Esophagus muscularis mucosa (tissue), 4 donors: Measurements from ENCODE around the gene GFER. TPM values are rescaled to one million over a fixed set of nuclear protein-coding genes. Genes with fewer than 3 reads are reported as not detected.

ENCODE experiments used
- DNase-seq: peaks from one replicate; pipeline ENCODE4 v3.0.0-alpha.2; 2017; ENCODE audit errors: extremely low spot score
- H3K27ac ChIP-seq, 4 donors: fragments of 200-600 bp; sonication (generic); replicated peaks in 1 of 4; 1 replicate in 3 of 4; 2 replicates in 1 of 4; pipeline ENCODE4 v1.5.1; 2016 to 2019; ENCODE audit warnings: mild to moderate bottlenecking in 1 of 4
- H3K27me3 ChIP-seq, 4 donors: fragments of 200-600 bp; sonication (generic); one replicate each; pipeline versions ENCODE4 v1.5.1 to v1.6.0; 2016 to 2019
- H3K36me3 ChIP-seq, 4 donors: fragments of 200-600 bp; sonication (generic); one replicate each; pipeline ENCODE4 v1.5.1; 2016 to 2019
- H3K4me1 ChIP-seq, 4 donors: fragments of 200-600 bp; sonication (generic); one replicate each; pipeline ENCODE4 v1.5.1; 2016 to 2019
- H3K4me3 ChIP-seq, 4 donors: fragments of 200-600 bp; sonication (generic); 1 replicate in 2 of 4; 2 replicates in 2 of 4; pipeline ENCODE4 v1.5.1; 2016 to 2019; ENCODE audit warnings: mild to moderate bottlenecking in 4 of 4, moderate library complexity in 1 of 4
- H3K9me3 ChIP-seq, 4 donors: fragments of 200-600 bp; sonication (generic); 1 replicate in 3 of 4; 2 replicates in 1 of 4; pipeline ENCODE4 v1.5.1; 2016 to 2019
- CTCF ChIP-seq, 3 experiments: fragments of 200-600 bp in 2 of 3; fragments of 450-650 bp in 1 of 3; sonication (generic) in 2 of 3; IDR thresholded peaks; one replicate each; pipeline ENCODE4 v1.5.1; 2017 to 2019; ENCODE audit warnings: antibody characterized with exemption in 3 of 3, mild to moderate bottlenecking in 2 of 3, moderate library complexity in 1 of 3
- EP300 ChIP-seq: sonication (generic); formaldehyde crosslinking; IDR thresholded peaks from one replicate; pipeline ENCODE4 v1.6.1; 2017; ENCODE audit warnings: antibody characterized with exemption
- POLR2A ChIP-seq: fragments of 450-650 bp; IDR thresholded peaks from one replicate; pipeline ENCODE4 v1.6.1; 2017; ENCODE audit warnings: antibody characterized with exemption, moderate library complexity, mild to moderate bottlenecking, low read depth
- POLR2AphosphoS5 ChIP-seq, 2 donors: sonication (generic); formaldehyde crosslinking; IDR thresholded peaks; one replicate each; pipeline ENCODE4 v1.6.1; 2017; ENCODE audit warnings: antibody characterized with exemption in 2 of 2
- WGBS: methylation state at CpG from one replicate; pipeline ENCODE4 v1.1.5; 2018; 5-methylcytosine and 5-hydroxymethylcytosine counted together
- intact Hi-C: fragments of 100-400 bp; cut with DNase I; formaldehyde crosslinking; loops from one replicate; pipeline ENCODE4 v1.15.1; 2023
- total RNA-seq, 4 donors: library from RNA; depleted of rRNA; stranded (reverse); fragments of >200 nt; gene quantifications; one replicate each; pipeline versions ENCODE4 v1.1.0 to v1.2.1, GENCODE V29; 2016

Gene GFER
- total RNA-seq, 4 donors from 2014 or later, result 14.1 to 38.5 (median 23.7) TPM

- no peaks in the 10 kb centered on the region for H3K36me3 ChIP-seq
- WGBS, result 54% methylated on average over 10 of the region's 13 CpGs
- H3K27ac ChIP-seq, result no peak overlapping the region
- no peak for TF ChIP-seq POLR2AphosphoS5 (IDR thresholded peaks at IDR 0.05)
- no peak for TF ChIP-seq EP300
- no peak for TF ChIP-seq POLR2A
- peak in 1 of 3 experiments; percentile 25 for TF ChIP-seq CTCF (IDR thresholded peaks at IDR 0.05)
- DNase-seq, result no peak
- intact Hi-C loops, result no loop called here
- peaks cover 8 to 18% (median 16%) of the 10 kb centered on the region in 4 donors for H3K4me1 ChIP-seq
- no peaks in the 10 kb centered on the region for H3K9me3 ChIP-seq
- peaks cover 0 to 45% (median 25%) of the 10 kb centered on the region in 4 donors for H3K27me3 ChIP-seq
- no peak overlapping the region for H3K4me3 ChIP-seq
These were observed 32.5 kb downstream of the GFER start for GRCh38 chr16:2016407-2016922.

- peaks cover 23 to 38% (median 36%) of the 10 kb centered on the region in 4 donors for H3K4me1 ChIP-seq
- DNase-seq, result no peak
- TF ChIP-seq POLR2AphosphoS5 (IDR thresholded peaks at IDR 0.05) (no peak), POLR2A (no peak), EP300 (no peak)
- peak within 1 kb of the TSS in 2 of 4 donors; percentile 16 to 18 for H3K4me3 ChIP-seq
- WGBS, result 4% methylated on average over 15 of the region's 33 CpGs
- H3K36me3 ChIP-seq, result no peaks in the 10 kb centered on the region
- H3K9me3 ChIP-seq, result no peaks in the 10 kb centered on the region
- no peak within 1 kb of the TSS for H3K27ac ChIP-seq
- intact Hi-C loops, result no loop called here
- peaks cover 0 to 57% (median 25%) of the 10 kb centered on the region in 4 donors for H3K27me3 ChIP-seq
These were observed 35.5 kb downstream of the GFER start, which contains the start of gene NPW for GRCh38 chr16:2019518-2019920. TSS of gene NPW (plus strand) at chr16:2019785.

- no peak for DNase-seq
- WGBS, result 4% methylated on average over 31 of the region's 96 CpGs
- H3K27me3 ChIP-seq, result peaks cover 0 to 57% (median 25%) of the 10 kb centered on the region in 4 donors
- no peaks in the 10 kb centered on the region for H3K9me3 ChIP-seq
- TF ChIP-seq CTCF (IDR thresholded peaks at IDR 0.05), result no peak
- no peak for TF ChIP-seq POLR2A
- no peak for TF ChIP-seq POLR2AphosphoS5 (IDR thresholded peaks at IDR 0.05)
- TF ChIP-seq EP300, result no peak
- peaks cover 30 to 43% (median 38%) of the 10 kb centered on the region in 4 donors for H3K4me1 ChIP-seq
- peak overlapping the region in 2 of 4 donors; percentile 16 to 18 for H3K4me3 ChIP-seq
- H3K27ac ChIP-seq, result no peak overlapping the region
- no peaks in the 10 kb centered on the region for H3K36me3 ChIP-seq
- intact Hi-C loops, result no loop called here
These were observed 36.2 kb downstream of the GFER start for GRCh38 chr16:2019921-2020831.

GRCh38 chr16:2022723-2023091 is 38.7 kb downstream of the GFER start:
- 0% methylated on average over 3 of the region's 14 CpGs for WGBS
- intact Hi-C loops, result loop anchor here (1.0 kb wide), 2 partner anchors 117 to 121 kb away; no protein-coding TSS in a partner anchor
- H3K27me3 ChIP-seq, result peaks cover 0 to 49% (median 25%) of the 10 kb centered on the region in 4 donors

More at GRCh38 chr16:2022723-2023091, 38.7 kb downstream of the GFER start:
- Histone ChIP-seq H3K36me3 (no peaks in the 10 kb centered on the region), H3K27ac (no peak overlapping the region), H3K9me3 (no peaks in the 10 kb centered on the region), H3K4me1 (peaks cover 46 to 66% (median 61%) of the 10 kb centered on the region in 4 donors), H3K4me3 (peak overlapping the region; percentile 33 to 50 (median 44))
- TF ChIP-seq CTCF (IDR thresholded peaks at IDR 0.05) (no peak), POLR2A (no peak), POLR2AphosphoS5 (IDR thresholded peaks at IDR 0.05) (no peak), EP300 (no peak)
- DNase-seq, result no peak
